A673 (cell line): Measurements from ENCODE around the gene PCSK6.

Experiments used
- EZH2 ChIP-seq: fragments of 200-600 bp; sonication (generic); IDR thresholded peaks from 2 replicates; pipeline ENCODE4 v1.6.1; 2017; ENCODE audit warnings: borderline replicate concordance, low read depth, mild to moderate bottlenecking, mixed read lengths, antibody characterized with exemption, low read length; ENCODE audit not compliant: poor library complexity, severe bottlenecking
- TF ChIP-seq, protein P1 (sequence below): fragments of 300-800, 200-600 bp; sonication (generic); conservative IDR thresholded peaks from 2 replicates; pipeline ENCODE4 v1.5.1; 2017; ENCODE audit warnings: low read depth, mild to moderate bottlenecking, antibody characterized with exemption, low read length, moderate library complexity, mixed read lengths

DNA sequence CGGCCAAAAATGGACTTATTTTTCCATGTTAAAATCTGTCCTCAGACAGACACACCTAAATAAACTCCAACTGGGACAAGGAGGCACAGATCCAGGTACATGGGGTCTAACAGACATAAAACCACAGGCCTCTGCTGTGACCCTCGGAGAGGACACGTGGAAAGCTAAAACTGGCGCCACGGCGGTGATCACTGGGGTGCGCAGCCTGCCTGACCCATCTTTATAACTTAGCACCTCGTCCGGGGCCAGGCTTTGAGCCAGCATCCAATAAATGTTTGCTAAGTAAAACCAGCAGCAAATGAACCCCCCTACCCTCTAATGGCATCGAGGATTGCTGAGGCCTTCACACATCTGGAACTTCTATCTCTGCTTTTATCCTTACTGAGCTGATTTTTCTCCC is 15.3 kb downstream of the PCSK6 start:
- TF ChIP-seq, protein P1, sequence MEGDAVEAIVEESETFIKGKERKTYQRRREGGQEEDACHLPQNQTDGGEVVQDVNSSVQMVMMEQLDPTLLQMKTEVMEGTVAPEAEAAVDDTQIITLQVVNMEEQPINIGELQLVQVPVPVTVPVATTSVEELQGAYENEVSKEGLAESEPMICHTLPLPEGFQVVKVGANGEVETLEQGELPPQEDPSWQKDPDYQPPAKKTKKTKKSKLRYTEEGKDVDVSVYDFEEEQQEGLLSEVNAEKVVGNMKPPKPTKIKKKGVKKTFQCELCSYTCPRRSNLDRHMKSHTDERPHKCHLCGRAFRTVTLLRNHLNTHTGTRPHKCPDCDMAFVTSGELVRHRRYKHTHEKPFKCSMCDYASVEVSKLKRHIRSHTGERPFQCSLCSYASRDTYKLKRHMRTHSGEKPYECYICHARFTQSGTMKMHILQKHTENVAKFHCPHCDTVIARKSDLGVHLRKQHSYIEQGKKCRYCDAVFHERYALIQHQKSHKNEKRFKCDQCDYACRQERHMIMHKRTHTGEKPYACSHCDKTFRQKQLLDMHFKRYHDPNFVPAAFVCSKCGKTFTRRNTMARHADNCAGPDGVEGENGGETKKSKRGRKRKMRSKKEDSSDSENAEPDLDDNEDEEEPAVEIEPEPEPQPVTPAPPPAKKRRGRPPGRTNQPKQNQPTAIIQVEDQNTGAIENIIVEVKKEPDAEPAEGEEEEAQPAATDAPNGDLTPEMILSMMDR, result no peak
- TF ChIP-seq EZH2, result no peak
